H9 (cell line): ENCODE data around the gene SMIM22. TPM values are rescaled to one million over a fixed set of nuclear protein-coding genes. Genes with fewer than 3 reads are reported as not detected.

Experiments
- DNase-seq: peaks from one replicate; pipeline ENCODE4 v3.0.0-alpha.2; 2017
- H2AFZ ChIP-seq: one replicate; pipeline ENCODE4 v1.6.1; 2013; ENCODE audit warnings: mild to moderate bottlenecking, low read length, control low read depth, moderate library complexity
- H2AK5ac ChIP-seq: 2 replicates; pipeline ENCODE4 v1.6.1; 2013; ENCODE audit warnings: low read length, control low read depth, mixed read lengths; ENCODE audit not compliant: insufficient read length
- H2BK120ac ChIP-seq: one replicate; pipeline ENCODE4 v1.6.1; 2013; ENCODE audit warnings: low read depth, mild to moderate bottlenecking, low read length, control low read depth, inconsistent platforms; ENCODE audit not compliant: poor library complexity, severe bottlenecking
- H2BK12ac ChIP-seq: 2 replicates; pipeline ENCODE4 v1.6.1; 2013; ENCODE audit warnings: low read length, control low read depth, mixed read lengths, low read depth; ENCODE audit not compliant: insufficient read length
- H2BK15ac ChIP-seq: 2 replicates; pipeline ENCODE4 v1.6.1; 2013; ENCODE audit warnings: low read depth, low read length, control low read depth
- H2BK20ac ChIP-seq: one replicate; pipeline ENCODE4 v1.6.1; 2013; ENCODE audit warnings: low read depth, mild to moderate bottlenecking, low read length, control low read depth, inconsistent platforms; ENCODE audit not compliant: poor library complexity, severe bottlenecking
- H2BK5ac ChIP-seq: 2 replicates; pipeline ENCODE4 v1.6.1; 2013; ENCODE audit warnings: low read length, control low read depth, mixed read lengths; ENCODE audit not compliant: insufficient read length
- H3K14ac ChIP-seq: 2 replicates; pipeline ENCODE4 v1.6.1; 2013; ENCODE audit warnings: low read length, control low read depth; ENCODE audit not compliant: insufficient read depth
- H3K18ac ChIP-seq: 2 replicates; pipeline ENCODE4 v1.6.1; 2013; ENCODE audit warnings: low read depth, mild to moderate bottlenecking, mixed read lengths, low read length, control low read depth; ENCODE audit not compliant: insufficient read length
- H3K23ac ChIP-seq: 2 replicates; pipeline ENCODE4 v1.6.1; 2013; ENCODE audit warnings: low read length, control low read depth, mixed read lengths, low read depth; ENCODE audit not compliant: insufficient read length
- H3K23me2 ChIP-seq: 2 replicates; pipeline ENCODE4 v1.6.1; 2013; ENCODE audit warnings: low read depth, mild to moderate bottlenecking, mixed read lengths, low read length, control low read depth; ENCODE audit not compliant: insufficient read length, poor library complexity, severe bottlenecking
- H3K27ac ChIP-seq: 2 replicates; pipeline ENCODE4 v1.5.1; 2013; ENCODE audit warnings: low read length, control low read depth, mixed read lengths, low read depth; ENCODE audit not compliant: insufficient read length
- H3K27me3 ChIP-seq: 2 replicates; pipeline ENCODE4 v1.6.1; 2013; ENCODE audit warnings: low read length, control low read depth, inconsistent platforms; ENCODE audit not compliant: insufficient read depth
- H3K4ac ChIP-seq: 2 replicates; pipeline ENCODE4 v1.6.1; 2013; ENCODE audit warnings: low read depth, mild to moderate bottlenecking, control low read depth, inconsistent platforms, low read length, moderate library complexity
- H3K4me1 ChIP-seq: 2 replicates; pipeline ENCODE4 v1.6.1; 2013; ENCODE audit warnings: low read length, control low read depth, inconsistent platforms; ENCODE audit not compliant: insufficient read depth
- H3K4me2 ChIP-seq: 2 replicates; pipeline ENCODE4 v1.6.1; 2013; ENCODE audit warnings: low read length, control low read depth, mixed read lengths; ENCODE audit not compliant: insufficient read length, insufficient read depth
- H3K56ac ChIP-seq: 2 replicates; pipeline ENCODE4 v1.6.1; 2013; ENCODE audit warnings: low read depth, mild to moderate bottlenecking, mixed read lengths, low read length, control low read depth; ENCODE audit not compliant: insufficient read length
- H3K79me1 ChIP-seq: 2 replicates; pipeline ENCODE4 v1.6.1; 2013; ENCODE audit warnings: low read depth, mild to moderate bottlenecking, moderate library complexity, low read length, control low read depth, inconsistent platforms; ENCODE audit not compliant: insufficient read depth, poor library complexity, severe bottlenecking
- H3K79me2 ChIP-seq: 2 replicates; pipeline ENCODE4 v1.6.1; 2013; ENCODE audit warnings: low read length, control low read depth, inconsistent platforms; ENCODE audit not compliant: insufficient read depth
- H3K9ac ChIP-seq: 2 replicates; pipeline ENCODE4 v1.6.1; 2013; ENCODE audit warnings: low read length, control low read depth, mixed read lengths; ENCODE audit not compliant: insufficient read length; ENCODE audit errors: extremely low read depth
- H3K9me3 ChIP-seq: one replicate; pipeline ENCODE4 v1.6.1; 2013; ENCODE audit warnings: low read depth, low read length, inconsistent platforms; ENCODE audit not compliant: control insufficient read depth
- H3T11ph ChIP-seq: one replicate; pipeline ENCODE4 v1.6.1; 2013; ENCODE audit warnings: mild to moderate bottlenecking, low read length, control low read depth, inconsistent platforms
- H4K20me1 ChIP-seq: one replicate; pipeline ENCODE4 v1.6.1; 2013; ENCODE audit not compliant: control insufficient read depth, insufficient read length, insufficient read depth
- H4K5ac ChIP-seq: 2 replicates; pipeline ENCODE4 v1.6.1; 2013; ENCODE audit warnings: low read depth, mild to moderate bottlenecking, mixed read lengths, low read length, control low read depth; ENCODE audit not compliant: insufficient read length
- H4K8ac ChIP-seq: replicated peaks from 2 replicates; pipeline ENCODE4 v1.6.1; 2013; ENCODE audit warnings: low read length, control low read depth, mixed read lengths, low read depth; ENCODE audit not compliant: insufficient read length
- H4K91ac ChIP-seq: 2 replicates; pipeline ENCODE4 v1.6.1; 2013; ENCODE audit warnings: low read depth, mild to moderate bottlenecking, moderate library complexity, mixed read lengths, low read length, control low read depth; ENCODE audit not compliant: insufficient read length
- H3K27ac Mint-ChIP-seq, 3 experiments: 2 replicates in 2 of 3; 3 replicates in 1 of 3; pipeline ENCODE4 v1.8.0; 2020 to 2021; ENCODE audit warnings: mixed read lengths in 3 of 3, mild to moderate bottlenecking in 1 of 3, moderate library complexity in 1 of 3
- H3K27me3 Mint-ChIP-seq: 2 replicates; pipeline ENCODE4 v1.8.0; 2021; ENCODE audit warnings: low read depth, mild to moderate bottlenecking, moderate library complexity, mixed read lengths
- H3K36me3 Mint-ChIP-seq, 3 experiments: 2 replicates in 2 of 3; 3 replicates in 1 of 3; pipeline ENCODE4 v1.8.0; 2020 to 2021; ENCODE audit warnings: low read depth in 3 of 3, mixed read lengths in 3 of 3; ENCODE audit not compliant: insufficient read depth in 1 of 3
- H3K4me1 Mint-ChIP-seq, 2 experiments: 2 replicates each; pipeline ENCODE4 v1.8.0; 2020; ENCODE audit warnings: mixed read lengths in 2 of 2
- H3K4me3 Mint-ChIP-seq, 2 experiments: 2 replicates in 1 of 2; 3 replicates in 1 of 2; pipeline ENCODE4 v1.8.0; 2020 to 2021; ENCODE audit warnings: mild to moderate bottlenecking in 2 of 2, mixed read lengths in 2 of 2, moderate library complexity in 1 of 2
- H3K9me3 Mint-ChIP-seq, 2 experiments: 2 replicates in 1 of 2; 3 replicates in 1 of 2; pipeline ENCODE4 v1.8.0; 2020; ENCODE audit warnings: mild to moderate bottlenecking in 2 of 2, mixed read lengths in 2 of 2, moderate library complexity in 1 of 2
- WGBS: extraction: QIAGEN DNeasy Blood & Tissue Kit; methylation state at CpG from one replicate; pipeline ENCODE4 v1.1.7; 2013; ENCODE audit warnings: missing lambda C conversion rate, low lambda C conversion rate, mixed read lengths; ENCODE audit not compliant: insufficient read length; ENCODE audit errors: extremely low coverage; 5-methylcytosine and 5-hydroxymethylcytosine counted together
- total RNA-seq: library from RNA; stranded (reverse); gene quantifications from 2 replicates; pipeline ENCODE4 v1.2.1, GENCODE V29; 2021
- TF ChIP-seq, protein P1 (sequence below): fragments of 200-600 bp; sonication (generic); conservative IDR thresholded peaks from 3 replicates; pipeline ENCODE4 v1.8.0; 2021; ENCODE audit warnings: antibody characterized with exemption, mild to moderate bottlenecking

The SMIM22 gene
- total RNA-seq, 1 experiment from 2014 or later, result not detected

DNA sequence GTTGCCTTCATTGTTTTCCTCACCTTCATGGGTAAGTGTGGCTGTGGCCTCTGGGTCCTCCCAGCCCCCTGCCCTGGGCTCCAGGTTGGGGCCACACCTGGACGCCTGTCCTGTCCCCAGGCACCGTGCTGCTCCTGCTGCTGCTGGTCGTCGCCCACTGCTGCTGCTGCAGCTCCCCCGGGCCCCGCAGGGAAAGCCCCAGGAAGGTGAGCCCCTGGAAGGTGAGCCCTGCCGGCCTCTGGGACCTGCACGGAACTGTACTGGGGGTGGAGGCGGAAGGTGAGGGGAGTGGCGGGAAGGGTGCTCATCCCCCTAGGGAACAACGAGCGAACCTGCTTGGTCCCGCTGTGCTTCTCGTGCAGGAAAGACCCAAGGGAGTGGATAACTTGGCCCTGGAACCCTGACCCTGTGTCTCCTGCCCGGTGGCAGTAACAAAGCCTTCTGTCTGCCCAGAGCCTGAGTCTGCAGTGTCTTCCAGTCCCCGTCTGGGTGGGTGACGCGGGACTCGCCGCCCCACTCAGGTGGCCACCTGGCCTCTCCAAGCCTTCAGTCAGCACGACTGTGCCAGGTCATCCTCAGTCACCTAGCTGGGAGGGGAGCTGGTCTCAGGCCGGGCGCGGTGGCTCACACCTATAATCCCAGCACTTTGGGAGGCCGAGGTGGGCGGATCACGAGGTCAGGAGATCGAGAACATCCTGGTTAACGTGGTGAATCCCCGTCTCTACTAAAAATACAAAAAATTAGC, 831 bp downstream of the SMIM22 start:
- peaks cover 4 to 7% of the 10 kb centered on the region in 2 experiments; a peak in 3 of 4 replicates for H3K4me1 Mint-ChIP-seq
- Histone ChIP-seq H4K20me1 (no peaks in the 10 kb centered on the region), H2BK12ac (no peak overlapping the region), H2AK5ac (no peak overlapping the region), H3K79me1 (no peaks in the 10 kb centered on the region), H3K56ac (no peak overlapping the region), H2BK120ac (no peak overlapping the region), H3K23ac (no peak overlapping the region), H3K23me2 (no peaks in the 10 kb centered on the region), H4K5ac (no peak overlapping the region), H4K91ac (no peak overlapping the region), H2BK20ac (no peak overlapping the region), H3K9ac (no peak overlapping the region), H3K14ac (no peak overlapping the region; the same call in 1 of the 2 replicates), H3T11ph (no peak overlapping the region), H3K27ac (no peak overlapping the region), H4K8ac (no peak overlapping the region), H3K4ac (no peak overlapping the region), H3K27me3 (no peaks in the 10 kb centered on the region), H3K9me3 (no peaks in the 10 kb centered on the region), H2BK5ac (no peak overlapping the region), H3K4me1 (no peaks in the 10 kb centered on the region), H3K4me2 (no peak overlapping the region), H3K18ac (no peak overlapping the region), H3K79me2 (no peaks in the 10 kb centered on the region), H2BK15ac (no peak overlapping the region), H2AFZ (no peak overlapping the region)
- H3K9me3 Mint-ChIP-seq, result no peaks in the 10 kb centered on the region
- no CpG with 5 or more reads among the region's 30 CpGs for WGBS
- DNase-seq, result no peak
- no peak overlapping the region for H3K4me3 Mint-ChIP-seq
- H3K36me3 Mint-ChIP-seq, result peaks cover 3 to 24% (median 12%) of the 10 kb centered on the region in 3 experiments
- H3K27me3 Mint-ChIP-seq, result no peaks in the 10 kb centered on the region; the same call in none of the 2 replicates
- H3K27ac Mint-ChIP-seq, result no peak overlapping the region
- TF ChIP-seq, protein P1, sequence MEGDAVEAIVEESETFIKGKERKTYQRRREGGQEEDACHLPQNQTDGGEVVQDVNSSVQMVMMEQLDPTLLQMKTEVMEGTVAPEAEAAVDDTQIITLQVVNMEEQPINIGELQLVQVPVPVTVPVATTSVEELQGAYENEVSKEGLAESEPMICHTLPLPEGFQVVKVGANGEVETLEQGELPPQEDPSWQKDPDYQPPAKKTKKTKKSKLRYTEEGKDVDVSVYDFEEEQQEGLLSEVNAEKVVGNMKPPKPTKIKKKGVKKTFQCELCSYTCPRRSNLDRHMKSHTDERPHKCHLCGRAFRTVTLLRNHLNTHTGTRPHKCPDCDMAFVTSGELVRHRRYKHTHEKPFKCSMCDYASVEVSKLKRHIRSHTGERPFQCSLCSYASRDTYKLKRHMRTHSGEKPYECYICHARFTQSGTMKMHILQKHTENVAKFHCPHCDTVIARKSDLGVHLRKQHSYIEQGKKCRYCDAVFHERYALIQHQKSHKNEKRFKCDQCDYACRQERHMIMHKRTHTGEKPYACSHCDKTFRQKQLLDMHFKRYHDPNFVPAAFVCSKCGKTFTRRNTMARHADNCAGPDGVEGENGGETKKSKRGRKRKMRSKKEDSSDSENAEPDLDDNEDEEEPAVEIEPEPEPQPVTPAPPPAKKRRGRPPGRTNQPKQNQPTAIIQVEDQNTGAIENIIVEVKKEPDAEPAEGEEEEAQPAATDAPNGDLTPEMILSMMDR, result no peak
